HG02852 (cell line): Measurements from ENCODE around the gene SLC25A3.
"Not testable (repeated sequence)": the region's sequence is repeated elsewhere in the genome, so short reads cannot be mapped to it uniquely, and the experiment has no call there.

Experiments used
- ATAC-seq: cut with Tn5 transposase; IDR thresholded peaks from one replicate; pipeline ENCODE4 v1.9.1; 2021; ENCODE audit warnings: mild to moderate bottlenecking, moderate library complexity; ENCODE audit not compliant: unreplicated experiment

Gene SLC25A3

GRCh38 chr12:98594050-98594835 is 757 bp downstream of the SLC25A3 start:
- peak; percentile 11 for ATAC-seq

- no peak for ATAC-seq
Observed at GRCh38 chr12:98595243-98595988, 1.9 kb downstream of the SLC25A3 start.

GRCh38 chr12:98597313-98597712 is 3.8 kb downstream of the SLC25A3 start:
- ATAC-seq, result not testable (repeated sequence)

- no peak for ATAC-seq
Observed at GRCh38 chr12:98601924-98602323, 8.4 kb downstream of the SLC25A3 start.

GRCh38 chr12:98606359-98606988 is 13.0 kb downstream of the SLC25A3 start:
- no peak for ATAC-seq

DNA sequence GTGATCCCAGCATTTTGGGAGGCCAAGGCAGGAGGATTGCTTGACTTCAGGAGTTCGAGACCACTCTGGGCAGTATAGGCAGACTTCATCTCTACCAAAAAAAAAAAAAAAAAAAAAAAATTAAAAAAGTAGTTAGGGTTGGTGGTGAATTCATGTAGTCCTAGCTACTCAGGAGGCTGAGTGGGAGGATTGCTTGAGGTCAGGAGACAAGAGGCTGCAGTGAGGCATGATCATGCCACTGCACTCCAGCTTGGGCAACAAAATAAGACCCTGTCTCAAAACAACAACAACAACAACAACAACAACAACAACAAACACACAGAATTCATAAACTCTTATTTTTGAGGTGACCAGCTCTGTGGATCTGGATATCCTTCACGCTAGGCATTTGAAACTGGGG is 17.1 kb downstream of the SLC25A3 start:
- no peak for ATAC-seq

DNA sequence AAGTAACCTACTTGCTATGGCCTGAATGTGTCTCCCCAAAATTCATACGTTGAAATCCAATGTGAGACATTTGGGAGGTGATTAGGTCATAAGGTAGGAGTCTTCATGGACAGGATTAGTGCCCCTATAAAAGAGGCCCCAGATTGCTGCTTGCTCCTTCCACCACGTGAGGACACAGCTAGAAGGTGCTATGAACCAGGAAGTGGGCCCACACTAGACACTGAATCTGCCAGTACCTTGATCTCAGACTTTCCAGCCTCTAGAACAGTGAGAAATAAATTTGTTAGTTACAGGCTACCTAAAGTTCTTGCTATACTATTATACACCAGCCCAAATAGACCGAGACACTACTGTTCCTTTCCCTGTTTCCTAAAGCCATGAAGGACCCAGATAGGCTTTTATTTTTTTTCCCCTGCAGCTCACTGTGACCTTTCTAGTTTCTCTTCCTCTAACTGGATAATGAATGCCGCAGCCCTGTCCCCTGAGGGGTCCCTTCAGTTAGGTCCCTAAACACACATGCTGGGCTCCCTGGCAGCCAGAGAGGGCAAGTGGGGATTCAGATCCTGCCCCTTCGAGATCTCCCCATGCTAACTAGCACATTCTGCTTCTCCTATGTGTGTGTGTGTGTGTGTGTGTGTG is 19.3 kb downstream of the SLC25A3 start:
- ATAC-seq, result peak; percentile 90

GRCh38 chr12:98618952-98619351 is 25.5 kb downstream of the SLC25A3 start:
- no peak for ATAC-seq

GRCh38 chr12:98635657-98636323 is 42.3 kb downstream of the SLC25A3 start:
- ATAC-seq, result peak; percentile 90

- ATAC-seq, result no peak
Observed at GRCh38 chr12:98637068-98637467, 43.6 kb downstream of the SLC25A3 start.

GRCh38 chr12:98638009-98638408 is 44.5 kb downstream of the SLC25A3 start:
- ATAC-seq, result no peak

- ATAC-seq, result no peak
Observed at GRCh38 chr12:98639491-98639890, 46.0 kb downstream of the SLC25A3 start.

- ATAC-seq, result not testable (repeated sequence)
Observed at GRCh38 chr12:98642801-98643200, 49.3 kb downstream of the SLC25A3 start.

GRCh38 chr12:98644433-98644711 is 50.9 kb downstream of the SLC25A3 start:
- ATAC-seq, result peak; percentile 17

- ATAC-seq, result peak; percentile 86
Observed at GRCh38 chr12:98644712-98645571, 51.5 kb downstream of the SLC25A3 start, which contains the start of the genes APAF1 and IKBIP. APAF1 (plus strand) TSS chr12:98645290; CDS start chr12:98648360, 3,070 bp downstream. IKBIP (minus strand) TSS chr12:98644788; CDS start chr12:98644701, 87 bp downstream.

DNA sequence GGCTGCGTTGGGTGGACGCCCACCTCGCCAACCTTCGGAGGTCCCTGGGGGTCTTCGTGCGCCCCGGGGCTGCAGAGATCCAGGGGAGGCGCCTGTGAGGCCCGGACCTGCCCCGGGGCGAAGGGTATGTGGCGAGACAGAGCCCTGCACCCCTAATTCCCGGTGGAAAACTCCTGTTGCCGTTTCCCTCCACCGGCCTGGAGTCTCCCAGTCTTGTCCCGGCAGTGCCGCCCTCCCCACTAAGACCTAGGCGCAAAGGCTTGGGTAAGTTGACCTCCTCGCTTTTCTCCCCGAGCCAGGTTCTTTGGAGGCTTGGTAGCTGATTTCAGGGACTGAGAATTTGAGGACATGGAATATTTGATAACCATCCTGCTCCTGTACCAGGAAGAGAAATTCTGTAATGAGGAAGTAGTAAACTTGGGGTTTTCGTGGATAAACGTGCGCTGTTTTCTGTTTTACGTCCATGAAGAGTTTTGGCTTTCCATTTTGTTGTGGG is 52.1 kb downstream of the SLC25A3 start:
- peak; percentile 0 for ATAC-seq

- no peak for ATAC-seq
Observed at GRCh38 chr12:98646294-98647090, 53.0 kb downstream of the SLC25A3 start.

- ATAC-seq, result no peak
Observed at GRCh38 chr12:98651328-98651727, 57.8 kb downstream of the SLC25A3 start.
